ENCODE measurements around the gene TLCD3B. TPM values are rescaled to one million over a fixed set of nuclear protein-coding genes. Genes with fewer than 3 reads are reported as not detected.

TLCD3B gene
- total RNA-seq (2014; rRNA removed; shearing (Covaris generic)), result 0.07 TPM in 1 of 2 replicates, not detected in the other
- 0.21 TPM in 1 of 2 replicates, not detected in the other for polyA plus RNA-seq (2014; cell fraction: nucleus; rRNA removed)

GRCh38 chr16:30030841-30031413, at the start of gene TLCD3B:
TSS of gene TLCD3B (minus strand) at chr16:30031271. CDS start at chr16:30030527, 744 bp downstream.
- no peak for DNase-seq (ENCODE audit: extremely low read depth, low read depth)

- DNase-seq (ENCODE audit: extremely low read depth, low read depth), result no peak
Measured at GRCh38 chr16:30079480-30079879, 48.4 kb upstream of the TLCD3B start.

GRCh38 chr16:30078744-30079143, 47.7 kb upstream of the TLCD3B start:
- no peak for DNase-seq (ENCODE audit: extremely low read depth, low read depth)

- no peak for DNase-seq (ENCODE audit: extremely low read depth, low read depth)
Measured at GRCh38 chr16:30077656-30078055, 46.6 kb upstream of the TLCD3B start.

GRCh38 chr16:30076276-30076791, 45.3 kb upstream of the TLCD3B start:
- DNase-seq (ENCODE audit: extremely low read depth, low read depth), result no peak

- DNase-seq (ENCODE audit: extremely low read depth, low read depth), result peak; percentile 83
Measured at GRCh38 chr16:30075503-30076275, 44.6 kb upstream of the TLCD3B start, which contains the start of gene PPP4C. TSS of gene PPP4C (plus strand) at chr16:30075994. CDS start at chr16:30076378, 384 bp downstream.

GRCh38 chr16:30070490-30070889, 39.4 kb upstream of the TLCD3B start:
- DNase-seq (ENCODE audit: extremely low read depth, low read depth), result no peak

GRCh38 chr16:30069611-30070462, 38.8 kb upstream of the TLCD3B start:
- DNase-seq (ENCODE audit: extremely low read depth, low read depth), result no peak

GRCh38 chr16:30068750-30069610, 37.9 kb upstream of the TLCD3B start:
- DNase-seq (ENCODE audit: extremely low read depth, low read depth), result no peak

- no peak for DNase-seq (ENCODE audit: extremely low read depth, low read depth)
Measured at GRCh38 chr16:30068333-30068732, 37.3 kb upstream of the TLCD3B start.

- DNase-seq (ENCODE audit: extremely low read depth, low read depth), result no peak
Measured at GRCh38 chr16:30067584-30067916, 36.5 kb upstream of the TLCD3B start.

- no peak for DNase-seq (ENCODE audit: extremely low read depth, low read depth)
Measured at GRCh38 chr16:30066761-30067583, 35.9 kb upstream of the TLCD3B start.

- no peak for DNase-seq (ENCODE audit: extremely low read depth, low read depth)
Measured at GRCh38 chr16:30065943-30066760, 35.1 kb upstream of the TLCD3B start.

- DNase-seq (ENCODE audit: extremely low read depth, low read depth), result peak; percentile 96
Measured at GRCh38 chr16:30065102-30065942, 34.3 kb upstream of the TLCD3B start, which contains the start of gene ALDOA. TSS of gene ALDOA (plus strand) at chr16:30065760. CDS start at chr16:30066898, 1,138 bp downstream.

- DNase-seq (ENCODE audit: extremely low read depth, low read depth), result no peak
Measured at GRCh38 chr16:30064729-30065101, 33.6 kb upstream of the TLCD3B start.

- DNase-seq (ENCODE audit: extremely low read depth, low read depth), result peak; percentile 68
Measured at GRCh38 chr16:30063893-30064728, 33.0 kb upstream of the TLCD3B start.
